ENCODE results near the gene ADAM8. TPM values are rescaled to one million over a fixed set of nuclear protein-coding genes. Genes with fewer than 3 reads are reported as not detected.

ADAM8 gene
- total RNA-seq, 1 experiment from 2014 or later: 4.2 TPM

DNA sequence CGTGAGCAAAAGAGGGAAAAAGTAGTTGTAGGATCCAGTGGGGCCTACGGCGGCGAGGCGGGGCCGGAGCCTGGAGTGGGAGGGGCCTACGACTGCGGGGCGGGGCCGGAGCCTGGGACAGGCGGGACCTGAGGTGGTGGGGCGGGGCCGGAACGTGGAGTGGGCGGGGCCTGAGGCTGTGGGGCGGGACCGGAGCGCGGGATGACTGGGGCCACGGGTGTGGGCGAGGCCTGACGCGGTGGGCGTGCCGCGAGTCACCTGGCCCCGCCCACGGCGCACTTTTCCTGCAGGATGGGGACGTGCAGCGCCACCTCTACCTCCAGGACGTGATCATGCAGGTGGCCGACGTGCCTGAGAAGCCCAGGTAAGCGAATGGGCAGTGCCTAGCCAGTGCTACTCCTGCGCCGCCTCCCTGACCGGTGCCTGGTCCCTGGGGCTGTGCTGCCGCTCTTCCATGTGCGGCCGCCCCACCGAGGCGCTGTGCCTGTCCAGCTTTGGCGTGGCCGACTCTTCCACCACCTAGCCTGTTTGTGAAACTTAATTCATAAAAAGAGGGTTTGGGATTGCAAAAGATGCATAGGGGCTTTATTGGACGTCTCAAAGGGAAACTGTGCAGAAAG is 32.5 kb upstream of the ADAM8 start:
- peak; percentile 78 for DNase-seq (ENCODE audit: low read depth)

- DNase-seq (ENCODE audit: low read depth): peak; percentile 75
These were observed 31.9 kb upstream of the ADAM8 start, which contains the start of the genes TUBGCP2 and ZNF511 for GRCh38 chr10:133308421-133309099. TSS of gene TUBGCP2 (minus strand) at chr10:133308872. CDS start at chr10:133302941, 5,931 bp downstream. TSS of gene ZNF511 (plus strand) at chr10:133308914. CDS start at chr10:133308944, 30 bp downstream.

DNA sequence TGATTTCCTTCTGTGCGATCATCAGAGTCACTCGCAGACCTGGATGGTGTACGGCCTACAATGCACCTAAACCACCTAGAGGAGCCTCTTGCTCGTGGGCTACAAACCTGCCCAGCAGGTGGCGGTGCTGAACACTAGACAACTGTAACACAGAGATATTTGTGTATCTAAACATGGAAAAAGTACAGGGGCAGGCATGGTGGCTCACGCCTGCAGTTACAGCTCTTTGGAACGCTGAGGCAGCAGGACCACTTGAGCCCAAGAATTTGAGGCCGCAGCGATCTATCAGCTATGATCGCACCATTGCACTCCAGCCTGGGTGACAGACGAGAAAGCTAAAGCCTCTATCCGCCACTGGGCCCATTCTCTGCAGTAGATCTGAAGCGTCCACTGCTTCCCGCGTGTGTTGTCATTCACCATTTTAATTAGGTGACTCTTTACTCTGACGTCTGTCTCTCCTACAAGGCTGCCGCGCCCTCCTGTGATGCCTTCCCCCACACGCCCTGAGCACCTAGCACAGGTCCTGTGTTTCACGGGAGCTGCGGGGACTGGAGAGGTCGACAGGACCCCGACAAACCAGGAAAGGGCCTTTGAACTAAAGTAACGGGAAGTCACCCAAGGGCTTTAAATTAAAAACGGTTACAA is 31.2 kb upstream of the ADAM8 start:
- peak; percentile 68 for DNase-seq (ENCODE audit: low read depth)

- no peak for DNase-seq (ENCODE audit: low read depth)
These were observed 30.3 kb upstream of the ADAM8 start for GRCh38 chr10:133306941-133307379.

- no peak for DNase-seq (ENCODE audit: low read depth)
These were observed 29.4 kb upstream of the ADAM8 start for GRCh38 chr10:133306097-133306476.

GRCh38 chr10:133303206-133303605 is 26.5 kb upstream of the ADAM8 start:
- no peak for DNase-seq (ENCODE audit: low read depth)

DNA sequence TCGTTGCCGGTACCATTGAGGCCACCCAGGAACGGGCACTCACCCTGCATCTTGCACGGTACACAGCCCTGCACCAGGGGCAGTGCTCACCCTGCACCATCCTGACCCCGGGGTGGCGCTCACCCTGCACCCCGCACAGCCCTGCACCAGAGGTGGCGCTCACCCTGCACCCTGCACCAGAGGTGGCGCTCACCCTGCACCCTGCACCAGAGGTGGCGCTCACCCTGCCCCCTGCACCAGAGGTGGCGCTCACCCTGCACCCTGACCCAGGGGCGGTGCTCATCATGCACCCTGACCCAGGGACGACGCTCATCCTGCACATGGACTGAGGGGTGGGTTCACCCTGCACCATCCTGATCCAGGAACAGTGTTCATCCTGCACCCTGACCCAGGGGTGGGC is 25.6 kb upstream of the ADAM8 start:
- DNase-seq (ENCODE audit: low read depth): no peak

GRCh38 chr10:133299738-133300137 is 23.1 kb upstream of the ADAM8 start:
- DNase-seq (ENCODE audit: low read depth): no peak

DNA sequence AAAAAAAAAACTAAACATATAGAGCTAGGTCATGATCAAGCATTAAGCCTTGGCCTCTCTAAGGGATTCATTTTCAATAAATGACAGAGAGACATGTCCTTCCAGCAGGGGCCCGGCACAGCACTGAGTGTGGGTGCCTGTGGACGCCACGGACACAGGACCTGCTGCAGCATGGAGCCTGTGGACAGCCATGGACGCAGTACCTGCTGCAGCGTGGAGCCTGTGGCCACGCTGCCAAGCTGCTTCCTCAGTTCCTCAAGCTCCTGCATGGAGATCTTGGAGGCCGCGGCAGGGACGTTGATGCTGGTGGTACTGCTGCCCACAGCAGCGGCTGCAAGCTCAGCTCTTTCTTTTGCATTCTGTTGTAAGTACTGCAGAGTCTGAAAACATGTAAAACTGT is 22.6 kb upstream of the ADAM8 start:
- no peak for DNase-seq (ENCODE audit: low read depth)

DNA sequence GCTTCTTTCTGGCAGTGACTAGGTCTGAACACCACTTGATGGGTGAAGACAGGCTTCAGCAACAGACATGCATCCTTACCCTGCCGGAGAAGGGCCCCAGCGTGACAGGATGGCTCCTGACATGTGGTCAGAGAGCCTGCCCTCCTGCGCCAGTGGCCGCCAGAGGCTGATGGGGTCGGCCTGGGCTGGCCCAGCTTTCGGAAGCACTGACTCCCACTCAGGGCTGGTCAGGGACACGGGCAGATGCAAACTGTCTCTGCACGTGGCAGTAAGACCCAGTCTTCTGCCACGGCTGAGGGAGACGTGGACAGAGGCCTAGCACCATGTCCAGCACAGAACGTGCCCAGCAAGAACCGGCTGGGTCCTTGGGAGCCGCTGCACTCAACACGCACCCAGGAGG is 21.8 kb upstream of the ADAM8 start:
- no peak for DNase-seq (ENCODE audit: low read depth)

GRCh38 chr10:133297504-133297903 is 20.8 kb upstream of the ADAM8 start:
- no peak for DNase-seq (ENCODE audit: low read depth)

DNA sequence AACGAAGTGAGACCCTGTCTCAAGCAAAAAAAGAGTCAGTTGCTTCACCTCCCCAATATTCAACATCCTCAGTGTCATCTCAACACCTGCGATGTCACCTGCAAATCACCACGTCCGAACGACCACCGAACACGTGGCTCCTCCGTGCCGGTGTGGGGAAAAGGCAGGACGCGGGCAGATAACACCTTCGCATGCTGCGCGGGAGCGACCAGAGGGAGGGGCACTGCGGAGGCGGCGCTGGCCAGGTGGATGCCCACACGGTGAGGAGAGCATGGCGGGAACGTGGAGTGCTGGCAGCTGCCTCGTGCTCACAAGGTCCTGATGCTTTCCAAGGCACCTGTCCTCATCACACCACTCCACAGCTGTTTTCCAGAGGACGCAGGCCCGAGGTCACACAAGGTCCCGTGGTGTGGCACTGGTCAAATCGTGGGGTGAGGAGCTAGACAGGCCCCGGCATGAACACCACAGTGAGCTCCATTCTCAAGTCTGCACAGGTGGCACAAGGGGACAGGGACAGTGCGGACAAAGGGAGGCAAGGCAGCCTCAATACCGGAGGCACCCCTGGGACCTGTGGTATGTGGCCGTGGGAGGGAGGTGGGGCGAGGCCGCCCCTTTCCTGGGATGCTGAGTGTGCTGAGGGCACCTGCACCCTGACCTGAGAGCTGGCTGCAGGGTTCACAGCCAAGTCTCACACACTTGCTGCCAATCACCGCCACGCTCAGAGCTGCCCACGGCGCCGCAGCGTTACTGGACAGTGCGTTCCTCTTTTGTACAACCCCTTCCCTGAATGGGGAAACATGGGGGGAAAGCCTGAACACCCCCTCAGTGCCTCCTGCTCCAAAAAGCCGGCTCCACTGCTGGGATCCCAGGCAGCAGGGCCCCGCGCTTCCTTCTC is 19.0 kb upstream of the ADAM8 start:
- no peak for DNase-seq (ENCODE audit: low read depth)

DNA sequence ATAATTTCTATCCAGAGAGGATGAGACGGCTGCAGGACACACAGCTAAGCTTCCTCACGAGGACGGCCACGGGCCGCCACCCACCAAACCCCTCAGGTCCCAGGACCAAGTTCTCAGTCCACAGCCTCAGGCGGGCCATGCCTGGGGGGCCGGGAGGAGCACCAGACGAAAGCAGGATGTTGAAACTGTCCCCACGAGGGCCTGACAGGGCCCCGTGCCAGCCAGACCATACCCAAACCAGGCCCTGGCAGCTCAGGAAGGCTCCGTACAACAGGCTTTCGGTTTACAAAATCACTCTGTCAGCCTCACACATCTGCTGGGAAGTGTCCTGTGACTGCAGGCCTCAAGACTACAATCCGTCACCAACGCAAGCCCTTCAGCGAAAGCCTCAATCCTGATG is 17.5 kb upstream of the ADAM8 start:
- DNase-seq (ENCODE audit: low read depth): no peak

- DNase-seq (ENCODE audit: low read depth): no peak
These were observed 17.1 kb upstream of the ADAM8 start for GRCh38 chr10:133293810-133294119.

GRCh38 chr10:133292919-133293809 is 16.5 kb upstream of the ADAM8 start:
- peak; percentile 92 for DNase-seq (ENCODE audit: low read depth)

DNA sequence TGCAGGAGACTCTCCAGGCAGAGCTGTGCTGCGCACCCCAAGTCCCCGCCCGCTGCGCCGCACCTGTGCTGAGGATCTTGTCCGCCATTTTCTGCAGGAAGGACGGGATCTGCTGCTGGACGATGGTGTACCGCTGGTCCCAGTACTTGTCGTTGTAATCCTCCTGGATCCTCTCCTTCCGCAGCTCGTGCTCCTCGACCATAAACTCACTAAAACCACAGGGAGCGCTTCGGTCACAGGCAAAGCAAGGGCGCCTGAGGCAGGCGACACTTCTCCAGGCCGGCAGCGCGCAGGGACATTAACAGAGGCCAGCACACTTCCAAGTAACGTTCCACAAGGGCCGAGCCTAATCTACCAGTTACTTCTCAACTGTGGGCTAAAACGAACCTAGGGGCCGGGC is 13.1 kb upstream of the ADAM8 start:
- no peak for DNase-seq (ENCODE audit: low read depth)

- DNase-seq (ENCODE audit: low read depth): no peak
These were observed 11.3 kb upstream of the ADAM8 start for GRCh38 chr10:133287832-133288500.

DNA sequence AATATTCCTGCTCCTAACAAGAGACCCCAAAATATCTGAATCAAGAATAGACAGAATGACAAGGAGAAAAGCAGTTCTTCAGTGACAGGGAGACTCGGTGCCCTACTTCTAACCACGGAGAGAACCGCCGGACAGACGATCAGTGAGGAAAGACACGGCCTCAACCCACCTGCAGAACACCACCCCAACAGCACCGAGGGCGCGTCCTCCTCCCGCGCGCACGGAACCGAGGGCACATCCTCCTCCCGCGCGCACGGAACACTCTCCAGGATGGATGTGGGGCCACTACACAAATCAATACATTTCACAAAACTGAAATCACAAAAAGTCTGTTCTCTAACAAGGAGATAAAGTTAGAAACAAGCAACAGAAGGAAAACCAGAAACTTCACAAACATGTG is 9.7 kb upstream of the ADAM8 start:
- DNase-seq (ENCODE audit: low read depth): no peak

- no peak for DNase-seq (ENCODE audit: low read depth)
These were observed 8.5 kb upstream of the ADAM8 start for GRCh38 chr10:133285217-133285616.

DNA sequence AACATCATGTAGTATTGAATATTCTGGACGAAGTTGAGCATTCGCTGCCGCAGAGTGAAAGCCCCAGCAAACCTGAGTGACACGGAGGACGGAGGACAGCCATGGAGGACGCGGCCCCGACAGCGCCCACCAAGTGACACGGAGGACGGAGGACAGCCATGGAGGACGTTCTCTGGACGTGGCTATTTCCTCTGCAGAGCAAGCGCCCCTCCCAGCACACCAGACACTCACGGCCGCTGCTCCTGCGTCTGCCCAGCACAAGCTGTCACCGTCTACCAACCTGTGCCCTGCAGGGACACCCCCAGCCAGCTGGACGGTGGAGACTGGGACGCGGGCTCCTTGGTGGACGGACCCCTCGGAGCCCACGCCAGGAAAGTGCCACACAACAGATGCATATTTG is 7.3 kb upstream of the ADAM8 start:
- DNase-seq (ENCODE audit: low read depth): no peak

Data from HT1080 (cell line).